SK-N-SH treated with all-trans-retinoic acid at 6 μM for 48 hours (cell line): ENCODE results near the gene PEPD.

Experiments used
- ATAC-seq: fragments of 200-7000 bp; cut with Tn5 transposase; 3 replicates; pipeline ENCODE4 v1.9.1; 2020; ENCODE audit warnings: mild to moderate bottlenecking, moderate library complexity
- ARNTL ChIP-seq: fragments of 450-650 bp; formaldehyde crosslinking; IDR thresholded peaks from 2 replicates; pipeline ENCODE4 v1.5.0; 2020; ENCODE audit warnings: low read depth, mild to moderate bottlenecking, moderate library complexity, borderline replicate concordance
- BACH2 ChIP-seq: fragments of 250-450 bp; sonication (Bioruptor Pico); IDR thresholded peaks from 2 replicates; pipeline ENCODE4 v1.9.0; 2021; ENCODE audit warnings: mild to moderate bottlenecking, borderline replicate concordance
- CREB5 ChIP-seq: fragments of 250-450 bp; sonication (Bioruptor Pico); IDR thresholded peaks from 2 replicates; pipeline ENCODE4 v1.5.1; 2020; ENCODE audit warnings: low read depth, mild to moderate bottlenecking, moderate library complexity
- CSDC2 ChIP-seq: fragments of 250-450 bp; sonication (Bioruptor Pico); IDR thresholded peaks from 2 replicates; pipeline ENCODE4 v1.5.0; 2020; ENCODE audit warnings: mild to moderate bottlenecking, moderate library complexity
- CSRNP3 ChIP-seq: fragments of 250-450 bp; sonication (Bioruptor Pico); IDR thresholded peaks from 2 replicates; pipeline ENCODE4 v1.5.1; 2021; ENCODE audit warnings: mild to moderate bottlenecking, moderate library complexity
- ESRRG ChIP-seq: fragments of 250-450 bp; sonication (Bioruptor Pico); IDR thresholded peaks from 2 replicates; pipeline ENCODE4 v1.6.1; 2021; ENCODE audit warnings: mild to moderate bottlenecking
- GLIS3 ChIP-seq: fragments of 250-450 bp; sonication (Bioruptor Pico); IDR thresholded peaks from 2 replicates; pipeline ENCODE4 v1.5.0; 2020; ENCODE audit warnings: mild to moderate bottlenecking, moderate library complexity
- ISL1 ChIP-seq: fragments of 250-450 bp; sonication (Bioruptor Pico); IDR thresholded peaks from 2 replicates; pipeline ENCODE4 v2.1.2; 2022; ENCODE audit warnings: mild to moderate bottlenecking, moderate library complexity
- OSR1 ChIP-seq: fragments of 250-450 bp; sonication (Bioruptor Pico); IDR thresholded peaks from 2 replicates; pipeline ENCODE4 v1.8.0; 2022; ENCODE audit warnings: moderate library complexity, mild to moderate bottlenecking, inconsistent platforms
- PATZ1 ChIP-seq: fragments of 250-450 bp; sonication (Bioruptor Pico); IDR thresholded peaks from 2 replicates; pipeline ENCODE4 v1.8.0; 2020; ENCODE audit warnings: mild to moderate bottlenecking, moderate library complexity, borderline replicate concordance
- POU6F1 ChIP-seq: fragments of 250-450 bp; sonication (Bioruptor Pico); IDR thresholded peaks from 2 replicates; pipeline ENCODE4 v1.8.0; 2021; ENCODE audit warnings: low read depth, mild to moderate bottlenecking, moderate library complexity, borderline replicate concordance
- PPARA ChIP-seq: fragments of 250-450 bp; sonication (Bioruptor Pico); IDR thresholded peaks from 2 replicates; pipeline ENCODE4 v1.5.0; 2020; ENCODE audit warnings: mild to moderate bottlenecking, borderline replicate concordance
- RARB ChIP-seq: fragments of 250-450 bp; sonication (Bioruptor Pico); IDR thresholded peaks from 2 replicates; pipeline ENCODE4 v1.8.0; 2021; ENCODE audit warnings: mild to moderate bottlenecking, moderate library complexity
- SNAI2 ChIP-seq: fragments of 250-450 bp; sonication (Bioruptor Pico); IDR thresholded peaks from 2 replicates; pipeline ENCODE4 v1.5.0; 2020; ENCODE audit warnings: mild to moderate bottlenecking, moderate library complexity
- TOX ChIP-seq: fragments of 250-450 bp; sonication (Bioruptor Pico); IDR thresholded peaks from 2 replicates; pipeline ENCODE4 v1.8.0; 2021; ENCODE audit warnings: mild to moderate bottlenecking, moderate library complexity, borderline replicate concordance
- TSHZ2 ChIP-seq: fragments of 250-450 bp; sonication (Bioruptor Pico); IDR thresholded peaks from 2 replicates; pipeline ENCODE4 v1.5.0; 2020; ENCODE audit warnings: mild to moderate bottlenecking, moderate library complexity
- ZC3H10 ChIP-seq: fragments of 250-450 bp; sonication (Bioruptor Pico); IDR thresholded peaks from 2 replicates; pipeline ENCODE4 v1.5.1; 2021; ENCODE audit warnings: mild to moderate bottlenecking, moderate library complexity
- ZFP3 ChIP-seq: fragments of 250-450 bp; sonication (Bioruptor Pico); IDR thresholded peaks from 2 replicates; pipeline ENCODE4 v1.5.0; 2020; ENCODE audit warnings: mild to moderate bottlenecking, moderate library complexity
- ZFP30 ChIP-seq: fragments of 450-650 bp; formaldehyde crosslinking; IDR thresholded peaks from 2 replicates; pipeline ENCODE4 v1.5.0; 2022; ENCODE audit warnings: mild to moderate bottlenecking, moderate library complexity
- ZNF565 ChIP-seq: fragments of 450-650 bp; formaldehyde crosslinking; conservative IDR thresholded peaks from 2 replicates; pipeline ENCODE4 v1.5.0; 2020; ENCODE audit warnings: low read depth, mild to moderate bottlenecking, moderate library complexity
- ZNF70 ChIP-seq: fragments of 450-650 bp; formaldehyde crosslinking; IDR thresholded peaks from 2 replicates; pipeline ENCODE4 v1.5.0; 2020; ENCODE audit warnings: mild to moderate bottlenecking, moderate library complexity
- ZNF8 ChIP-seq: fragments of 450-650 bp; formaldehyde crosslinking; IDR thresholded peaks from 2 replicates; pipeline ENCODE4 v1.5.0; 2020; ENCODE audit warnings: mild to moderate bottlenecking, moderate library complexity

Gene PEPD

GRCh38 chr19:33420821-33421220, 100.8 kb downstream of the PEPD start:
- TF ChIP-seq RARB (CRISPR knock-in tag) (no peak), ZNF8 (no peak), GLIS3 (CRISPR knock-in tag) (no peak), ZNF565 (CRISPR knock-in tag) (no peak), ARNTL (CRISPR knock-in tag) (no peak), SNAI2 (CRISPR knock-in tag) (no peak), PPARA (no peak), ISL1 (CRISPR knock-in tag) (no peak), ZFP30 (no peak), TOX (no peak), ZC3H10 (no peak), ZNF70 (CRISPR knock-in tag) (no peak), POU6F1 (CRISPR knock-in tag) (no peak), OSR1 (no peak), CREB5 (CRISPR knock-in tag) (no peak), BACH2 (no peak), PATZ1 (CRISPR knock-in tag) (no peak)
- ATAC-seq, result no peak

GRCh38 chr19:33419788-33420130, 101.8 kb downstream of the PEPD start:
- no peak for ATAC-seq
- no peak for TF ChIP-seq PATZ1 (CRISPR knock-in tag)
- TF ChIP-seq ZFP30, result no peak
- no peak for TF ChIP-seq ZC3H10
- no peak for TF ChIP-seq SNAI2 (CRISPR knock-in tag)
- TF ChIP-seq ZNF8, result no peak
- no peak for TF ChIP-seq ZFP3 (CRISPR knock-in tag)
- no peak for TF ChIP-seq TSHZ2 (CRISPR knock-in tag)
- no peak for TF ChIP-seq ESRRG
- no peak for TF ChIP-seq CSRNP3 (CRISPR knock-in tag)
- TF ChIP-seq CSDC2 (CRISPR knock-in tag), result no peak
- TF ChIP-seq CREB5 (CRISPR knock-in tag), result no peak
- TF ChIP-seq ZNF70 (CRISPR knock-in tag), result no peak
